GM12872 (cell line): ENCODE measurements around the gene MRPS34.

ENCODE experiments used
- CTCF ChIP-seq: IDR thresholded peaks from 3 replicates; pipeline ENCODE4 v1.5.1; 2011; ENCODE audit warnings: low read depth, mild to moderate bottlenecking, low read length, moderate library complexity; ENCODE audit not compliant: insufficient read depth

The MRPS34 gene

GRCh38 chr16:1774448-1774780 lies 1.5 kb upstream of the MRPS34 start:
- TF ChIP-seq CTCF, result no peak

GRCh38 chr16:1773703-1774447 lies 941 bp upstream of the MRPS34 start:
- no peak for TF ChIP-seq CTCF

DNA sequence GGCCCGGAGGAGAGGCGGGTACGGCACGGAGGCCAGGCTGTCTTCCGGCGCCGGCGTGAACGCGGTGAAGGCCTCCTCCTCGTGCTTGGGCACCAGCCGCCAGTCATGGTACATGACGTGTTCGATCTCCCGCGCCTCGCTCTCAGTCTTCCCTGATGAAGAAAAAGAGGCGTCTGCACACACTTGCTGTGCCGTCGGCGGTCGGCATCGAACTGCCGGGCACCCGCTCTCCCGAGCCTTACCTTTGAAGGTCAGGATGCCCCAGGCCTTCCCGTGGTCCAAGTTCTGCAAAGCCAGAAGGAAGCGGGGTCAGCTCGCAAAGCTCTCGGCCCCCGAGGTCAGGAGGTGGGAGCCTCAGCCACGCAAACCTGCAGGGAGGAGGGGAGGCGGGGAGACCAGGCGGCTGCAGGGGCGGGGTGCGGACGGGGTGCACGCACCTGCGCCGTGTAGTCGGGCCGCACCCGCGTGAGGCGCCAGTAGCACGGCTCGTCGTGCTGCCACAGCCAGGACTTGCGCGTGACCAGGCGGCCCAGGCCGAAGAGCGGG lies 499 bp downstream of the MRPS34 start, which contains the start of gene EME2:
TSS of gene EME2 (plus strand) at position 449 of the 546 bp plus-strand sequence. CDS start 418 bp downstream, outside the sequence.
- no peak for TF ChIP-seq CTCF

DNA sequence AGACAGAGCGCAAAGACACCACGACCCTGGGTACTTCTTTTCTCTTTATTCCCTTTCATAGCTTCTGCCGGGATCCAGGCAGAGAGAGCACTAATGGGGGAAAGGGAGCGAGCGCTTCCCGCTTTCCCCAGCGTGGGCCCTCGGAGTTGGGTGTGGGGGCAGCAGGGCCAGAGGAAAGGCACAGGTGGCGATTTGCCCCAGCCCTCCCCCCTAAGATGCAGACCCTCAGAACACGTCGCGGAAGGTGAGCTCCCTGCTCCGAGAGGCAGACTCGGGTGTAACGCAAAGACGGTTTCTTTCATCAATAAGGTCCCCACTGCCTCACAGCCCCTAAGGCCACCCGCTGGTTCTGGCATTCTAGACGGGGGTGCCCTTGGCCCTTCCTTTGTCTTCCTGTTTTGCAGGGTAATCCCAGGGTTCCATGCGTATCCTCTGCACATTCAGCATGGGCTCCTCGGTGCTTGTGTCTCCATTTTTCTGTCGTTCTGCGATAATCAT lies 1.0 kb downstream of the MRPS34 start:
- no peak for TF ChIP-seq CTCF

DNA sequence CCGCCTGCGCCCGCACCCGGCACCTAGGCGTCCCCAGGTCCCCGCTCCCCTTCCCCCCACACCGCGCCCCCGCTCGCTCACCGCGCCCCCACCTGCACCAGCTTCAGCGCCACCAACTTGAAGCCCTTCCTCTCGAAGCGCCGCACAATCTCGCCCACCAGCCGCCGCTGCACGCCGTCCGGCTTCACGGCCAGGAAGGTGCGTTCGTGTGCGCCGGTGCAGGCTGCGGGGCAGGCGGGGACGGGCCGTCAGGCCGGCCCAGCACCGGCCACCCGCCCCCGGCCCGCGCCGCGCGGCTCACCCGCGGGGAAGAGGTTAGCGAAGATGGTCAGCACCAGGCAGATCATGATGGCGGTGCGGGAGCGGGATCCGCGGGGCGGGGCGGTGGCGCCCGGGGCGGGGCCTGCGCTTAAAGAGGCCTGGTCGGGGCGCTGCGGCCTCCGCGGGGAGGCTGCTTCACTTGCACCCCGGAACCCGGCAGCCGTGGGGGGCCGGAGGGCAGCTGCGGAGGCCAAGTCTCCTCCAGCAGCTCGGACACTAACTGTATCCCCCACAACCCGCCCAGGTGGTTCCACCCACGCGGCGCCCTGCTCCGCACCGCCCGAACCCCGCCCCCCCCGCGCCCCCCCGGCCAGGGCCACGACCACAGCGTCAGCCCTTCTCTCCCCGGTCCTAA lies 1.6 kb downstream of the MRPS34 start, which contains the start of gene NME3:
TSS of gene NME3 (minus strand) at position 356 of the 676 bp plus-strand sequence. CDS start at position 347, 9 bp downstream.
- no peak for TF ChIP-seq CTCF

DNA sequence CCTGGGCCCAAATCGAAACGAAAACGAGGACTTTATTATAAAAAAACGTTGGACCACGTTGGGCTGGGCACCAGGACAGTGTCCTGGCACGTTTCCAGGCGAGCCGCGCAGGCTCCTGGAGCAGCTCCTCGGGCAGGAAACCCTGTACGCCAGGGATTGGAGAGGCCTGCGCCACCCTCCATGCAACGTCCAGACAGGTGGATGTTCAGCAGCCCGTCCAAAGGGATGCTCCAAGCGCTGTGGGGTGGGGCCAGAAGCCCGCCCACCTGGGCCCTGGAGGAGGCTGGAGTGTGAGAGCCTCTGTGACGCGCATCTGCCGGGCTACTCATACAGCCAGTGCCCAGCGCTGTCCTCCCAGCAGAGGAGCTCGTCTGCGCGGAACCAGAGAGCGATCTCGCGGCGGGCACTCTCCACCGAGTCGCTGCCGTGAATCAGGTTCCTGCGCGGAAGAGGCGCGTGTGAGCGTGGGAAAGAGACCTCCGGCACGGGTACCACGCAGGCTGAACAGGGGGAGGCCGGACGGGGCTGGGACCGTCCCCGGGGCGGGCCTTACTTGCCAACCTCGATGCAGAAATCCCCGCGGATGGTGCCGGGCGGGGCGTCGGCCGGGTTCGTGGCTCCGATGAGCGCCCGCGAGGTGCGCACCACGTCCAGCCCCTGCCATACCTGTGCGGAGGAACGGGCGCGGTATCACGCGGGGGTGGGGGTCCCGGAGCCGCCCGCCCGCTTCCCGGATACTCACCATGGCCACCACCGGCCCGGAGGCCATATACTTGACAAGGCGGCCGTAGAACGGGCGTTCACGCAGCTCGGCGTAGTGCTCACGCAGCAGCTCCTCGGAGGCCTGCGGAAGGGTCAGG lies 2.4 kb downstream of the MRPS34 start:
- no peak for TF ChIP-seq CTCF
